Spleen (tissue), 11 donors: ENCODE data around the gene PRMT1. TPM values are rescaled to one million over a fixed set of nuclear protein-coding genes. Genes with fewer than 3 reads are reported as not detected.

ENCODE experiments used
- DNase-seq: peaks from one replicate; pipeline ENCODE4 v3.0.0-alpha.2; 2020
- H3K27ac ChIP-seq, 8 donors: fragments of 200-600 bp; sonication (generic) in 7 of 8; 1 replicate in 4 of 8; 2 replicates in 4 of 8; pipeline versions ENCODE4 v1.5.0 to v1.8.0; 2016 to 2021; ENCODE audit warnings: inconsistent platforms in 4 of 8, mild to moderate bottlenecking in 4 of 8, moderate library complexity in 1 of 8
- H3K27me3 ChIP-seq, 7 donors: fragments of 200-600 bp; sonication (generic) in 6 of 7; replicated peaks in 1 of 7; 1 replicate in 4 of 7; 2 replicates in 3 of 7; pipeline versions ENCODE4 v1.5.0 to v1.8.0; 2016 to 2021; ENCODE audit warnings: inconsistent platforms in 3 of 7, mild to moderate bottlenecking in 1 of 7
- H3K36me3 ChIP-seq, 6 donors: fragments of 200-600 bp; sonication (generic) in 5 of 6; 1 replicate in 4 of 6; 2 replicates in 2 of 6; pipeline versions ENCODE4 v1.5.0 to v1.8.0; 2016 to 2021; ENCODE audit warnings: inconsistent platforms in 2 of 6
- H3K4me1 ChIP-seq, 6 donors: fragments of 200-600 bp; sonication (generic) in 5 of 6; 1 replicate in 3 of 6; 2 replicates in 3 of 6; pipeline versions ENCODE4 v1.5.0 to v1.8.0; 2016 to 2021; ENCODE audit warnings: inconsistent platforms in 3 of 6
- H3K4me3 ChIP-seq, 8 donors: fragments of 200-600 bp; sonication (generic) in 7 of 8; 1 replicate in 4 of 8; 2 replicates in 4 of 8; pipeline versions ENCODE4 v1.5.0 to v1.8.0; 2016 to 2021; ENCODE audit warnings: inconsistent platforms in 4 of 8, mild to moderate bottlenecking in 4 of 8, moderate library complexity in 2 of 8
- H3K9me3 ChIP-seq, 8 donors: fragments of 200-600 bp; sonication (generic) in 7 of 8; 1 replicate in 4 of 8; 2 replicates in 4 of 8; pipeline versions ENCODE4 v1.5.0 to v1.8.0; 2016 to 2021; ENCODE audit warnings: inconsistent platforms in 4 of 8
- CTCF ChIP-seq, 11 experiments: fragments of 200-600 bp in 7 of 11; fragments of 450-650 bp in 4 of 11; sonication (generic) in 4 of 11; IDR thresholded peaks in 8 of 11; conservative IDR thresholded peaks in 3 of 11; 1 replicate in 7 of 11; 2 replicates in 4 of 11; pipeline versions ENCODE4 v1.4.0 to v1.8.0; 2016 to 2021; ENCODE audit warnings: antibody characterized with exemption in 11 of 11, inconsistent platforms in 4 of 11, mild to moderate bottlenecking in 1 of 11
- POLR2A ChIP-seq, 3 donors: fragments of 450-650 bp; IDR thresholded peaks; one replicate each; pipeline ENCODE4 v1.5.1; 2017; ENCODE audit warnings: antibody characterized with exemption in 3 of 3, mild to moderate bottlenecking in 1 of 3
- POLR2AphosphoS5 ChIP-seq, 3 donors: sonication (generic); formaldehyde crosslinking; IDR thresholded peaks; one replicate each; pipeline ENCODE4 v1.5.1; 2017; ENCODE audit warnings: antibody characterized with exemption in 3 of 3
- WGBS, 5 donors: extraction: QIAGEN DNeasy Blood & Tissue Kit in 3 of 5; methylation state at CpG; one replicate each; pipeline versions ENCODE4 v1.1.5 to v1.1.7; 2013 to 2018; 5-methylcytosine and 5-hydroxymethylcytosine counted together
- intact Hi-C: fragments of 100-400 bp; cut with DNase I; formaldehyde crosslinking; loops from one replicate; pipeline ENCODE4 v1.15.0; 2023; ENCODE audit warnings: low total_unique reads
- polyA plus RNA-seq, 3 donors: library from polyadenylated mRNA; stranded (reverse); fragments of 200-250 nt; gene quantifications; one replicate each; pipeline ENCODE4 v1.2.1, GENCODE V29; 2013
- total RNA-seq, 7 donors: library from RNA; depleted of rRNA in 3 of 7; stranded (reverse); fragments of >200 nt in 3 of 7; fragmentation: NEBNext Ultra II Directional in 4 of 7; extraction: Animal tissue kit (Norgen Biotek cat#: 25700) in 4 of 7; gene quantifications; one replicate each; pipeline versions ENCODE4 v1.1.0 to v1.2.1, GENCODE V29; 2016 to 2021
- donor health status: healthy with polysubstance abuse.
- donor health status: DM: no; HTN: no; CAD: no; lungs with moderate emphysema.
- donor health status: DM: no; HTN: no; CAD: no.
- donor health status: Bipolar disorder and iron deficiency.
- donor health status: healthy.
- donor health status: DM: no; HTN: no; CAD: no.
- donor health status: DM: yes; HTN: yes; CAD: no.

Gene PRMT1
- total and polyA plus RNA-seq, 10 donors, result 108 to 175 (median 124) TPM

- Histone ChIP-seq H3K4me1 (peaks cover 6 to 13% (median 6%) of the 10 kb centered on the region in 6 donors), H3K9me3 (no peaks in the 10 kb centered on the region), H3K36me3 (no peaks in the 10 kb centered on the region), H3K27me3 (peaks cover 0 to 25% (median 3%) of the 10 kb centered on the region in 7 donors), H3K27ac (no peak overlapping the region), H3K4me3 (no peak overlapping the region)
- intact Hi-C loops, result no loop called here
- 84 to 93% (median 86%) methylated on average over 6 of the region's 6 CpGs for WGBS, 5 donors
- no peak for DNase-seq
- no peak for TF ChIP-seq POLR2A (IDR thresholded peaks at IDR 0.05)
- no peak for TF ChIP-seq CTCF (IDR thresholded peaks at IDR 0.05 in 8 of 11, conservative IDR thresholded peaks at IDR 0.05 in 3 of 11)
- TF ChIP-seq POLR2AphosphoS5 (IDR thresholded peaks at IDR 0.05), result no peak
Observed at GRCh38 chr19:49696115-49696514, 19.0 kb downstream of the PRMT1 start.

- no peak for TF ChIP-seq POLR2AphosphoS5 (IDR thresholded peaks at IDR 0.05)
- no peak for TF ChIP-seq CTCF (IDR thresholded peaks at IDR 0.05 in 8 of 11, conservative IDR thresholded peaks at IDR 0.05 in 3 of 11)
- TF ChIP-seq POLR2A (IDR thresholded peaks at IDR 0.05), result no peak
- 90 to 97% (median 91%) methylated on average over 7 of the region's 7 CpGs for WGBS, 5 donors
- no peak for DNase-seq
- H3K4me1 ChIP-seq, result peaks cover 0 to 6% (median 0%) of the 10 kb centered on the region in 6 donors
- H3K4me3 ChIP-seq, result no peak overlapping the region
- intact Hi-C loops, result no loop called here
- no peaks in the 10 kb centered on the region for H3K36me3 ChIP-seq
- H3K27me3 ChIP-seq, result peaks cover 0 to 22% (median 0%) of the 10 kb centered on the region in 7 donors
- H3K9me3 ChIP-seq, result no peaks in the 10 kb centered on the region
- no peak overlapping the region for H3K27ac ChIP-seq
Observed at GRCh38 chr19:49696865-49697264, 19.8 kb downstream of the PRMT1 start.

GRCh38 chr19:49699364-49699763 is 22.3 kb downstream of the PRMT1 start:
- TF ChIP-seq POLR2A (IDR thresholded peaks at IDR 0.05), result no peak
- TF ChIP-seq POLR2AphosphoS5 (IDR thresholded peaks at IDR 0.05), result no peak
- TF ChIP-seq CTCF (IDR thresholded peaks at IDR 0.05 in 8 of 11, conservative IDR thresholded peaks at IDR 0.05 in 3 of 11), result no peak
- DNase-seq, result no peak
- Histone ChIP-seq H3K4me1 (no peaks in the 10 kb centered on the region), H3K4me3 (no peak overlapping the region), H3K36me3 (no peaks in the 10 kb centered on the region), H3K27me3 (peaks cover 0 to 17% (median 0%) of the 10 kb centered on the region in 7 donors), H3K9me3 (no peaks in the 10 kb centered on the region), H3K27ac (no peak overlapping the region)
- intact Hi-C loops, result no loop called here
- WGBS, 5 donors, result 81 to 94% (median 93%) methylated on average over 4 to 5 of the region's 5 CpGs

- Histone ChIP-seq H3K27ac (no peak overlapping the region), H3K4me1 (no peaks in the 10 kb centered on the region), H3K9me3 (no peaks in the 10 kb centered on the region), H3K36me3 (no peaks in the 10 kb centered on the region), H3K4me3 (no peak overlapping the region), H3K27me3 (peaks cover 0 to 17% (median 0%) of the 10 kb centered on the region in 7 donors)
- TF ChIP-seq POLR2A (IDR thresholded peaks at IDR 0.05), result no peak
- TF ChIP-seq POLR2AphosphoS5 (IDR thresholded peaks at IDR 0.05), result no peak
- TF ChIP-seq CTCF (IDR thresholded peaks at IDR 0.05 in 8 of 11, conservative IDR thresholded peaks at IDR 0.05 in 3 of 11), result no peak
- 63 to 79% (median 72%) methylated on average over 8 to 11 of the region's 11 CpGs for WGBS, 5 donors
- no peak for DNase-seq
- intact Hi-C loops, result no loop called here
Observed at GRCh38 chr19:49700563-49700962, 23.5 kb downstream of the PRMT1 start.
